WERI-Rb-1 (cell line): Measurements from ENCODE around the gene GABBR2.
A peak's percentile ranks its signal among the peaks of the same experiment; 100 is the strongest.
"Not testable (repeated sequence)": the region's sequence is repeated elsewhere in the genome, so short reads cannot be mapped to it uniquely, and the experiment has no call there.

Source experiments
- DNase-seq: peaks from one replicate; pipeline ENCODE4 v3.0.0-alpha.2; 2020
- H3K27ac ChIP-seq: fragments of 250-450 bp; sonication (Bioruptor Pico); 2 replicates; pipeline ENCODE4 v1.5.1; 2020; ENCODE audit warnings: mild to moderate bottlenecking, moderate library complexity
- H3K27me3 ChIP-seq: fragments of 250-450 bp; sonication (Bioruptor Pico); 2 replicates; pipeline ENCODE4 v1.5.1; 2021; ENCODE audit warnings: mild to moderate bottlenecking, low read depth, moderate library complexity; ENCODE audit not compliant: insufficient read depth, severe bottlenecking
- H3K36me3 ChIP-seq: fragments of 250-450 bp; sonication (Bioruptor Pico); 2 replicates; pipeline ENCODE4 v1.5.1; 2020; ENCODE audit warnings: mild to moderate bottlenecking, moderate library complexity
- H3K4me3 ChIP-seq: 2 replicates; pipeline ENCODE4 v1.5.1; 2011; ENCODE audit warnings: low read depth, mild to moderate bottlenecking, control low read depth, low read length
- H3K9me3 ChIP-seq: fragments of 250-450 bp; sonication (Bioruptor Pico); 2 replicates; pipeline ENCODE4 v1.5.1; 2021; ENCODE audit warnings: mild to moderate bottlenecking, moderate library complexity; ENCODE audit not compliant: severe bottlenecking
- TF ChIP-seq, protein P1 (sequence below): IDR thresholded peaks from 2 replicates; pipeline ENCODE4 v1.5.1; 2011; ENCODE audit warnings: low read depth, mild to moderate bottlenecking, control low read depth, inconsistent platforms, low read length

Gene GABBR2

DNA sequence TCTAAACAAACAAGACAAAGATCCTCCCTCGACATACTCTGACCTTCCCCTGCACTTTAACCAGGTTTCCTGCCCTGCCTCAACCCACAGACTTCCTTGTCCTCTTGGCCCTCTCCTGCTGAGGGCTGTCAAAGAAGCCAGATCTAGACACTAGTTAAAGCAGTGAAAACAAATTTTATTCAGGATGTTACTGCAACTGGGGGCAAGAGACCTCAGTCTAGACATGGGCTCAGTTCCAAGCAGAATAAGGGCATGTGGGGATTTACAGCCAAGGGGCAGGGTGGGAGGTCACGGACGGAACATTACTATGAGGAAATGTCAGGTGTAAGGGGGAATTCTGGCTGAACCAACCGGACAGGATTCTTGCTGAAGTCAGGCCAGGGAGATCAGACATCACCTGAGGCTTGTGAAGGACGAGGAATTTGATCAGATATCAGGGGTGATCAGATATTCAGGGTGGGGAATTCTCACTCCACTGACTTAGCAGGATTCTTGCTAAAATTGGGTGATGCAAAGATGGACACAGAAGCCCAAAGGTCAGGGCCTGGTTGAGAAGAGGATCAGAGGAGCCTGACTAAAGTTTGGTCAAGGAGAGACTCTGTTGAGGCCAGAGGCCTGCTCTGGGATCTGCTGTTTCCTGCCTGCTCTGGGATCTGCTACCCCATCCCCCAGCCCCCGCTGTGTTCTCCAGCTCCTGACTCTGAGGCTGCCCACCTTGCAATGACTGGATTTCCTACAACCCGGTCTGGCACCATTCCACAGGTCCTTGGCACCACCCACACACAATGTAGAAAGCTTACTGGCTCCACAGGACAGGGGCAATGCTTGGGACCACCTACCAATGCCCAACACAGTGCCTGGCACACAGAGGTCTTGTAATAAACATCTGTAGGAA, 21.5 kb downstream of the GABBR2 start:
- no peaks in the 10 kb centered on the region; the same call in 1 of the 2 replicates for H3K36me3 ChIP-seq
- H3K27ac ChIP-seq = no peak overlapping the region
- no peak for DNase-seq
- H3K4me3 ChIP-seq = no peak overlapping the region
- H3K9me3 ChIP-seq = no peaks in the 10 kb centered on the region
- TF ChIP-seq, protein P1, sequence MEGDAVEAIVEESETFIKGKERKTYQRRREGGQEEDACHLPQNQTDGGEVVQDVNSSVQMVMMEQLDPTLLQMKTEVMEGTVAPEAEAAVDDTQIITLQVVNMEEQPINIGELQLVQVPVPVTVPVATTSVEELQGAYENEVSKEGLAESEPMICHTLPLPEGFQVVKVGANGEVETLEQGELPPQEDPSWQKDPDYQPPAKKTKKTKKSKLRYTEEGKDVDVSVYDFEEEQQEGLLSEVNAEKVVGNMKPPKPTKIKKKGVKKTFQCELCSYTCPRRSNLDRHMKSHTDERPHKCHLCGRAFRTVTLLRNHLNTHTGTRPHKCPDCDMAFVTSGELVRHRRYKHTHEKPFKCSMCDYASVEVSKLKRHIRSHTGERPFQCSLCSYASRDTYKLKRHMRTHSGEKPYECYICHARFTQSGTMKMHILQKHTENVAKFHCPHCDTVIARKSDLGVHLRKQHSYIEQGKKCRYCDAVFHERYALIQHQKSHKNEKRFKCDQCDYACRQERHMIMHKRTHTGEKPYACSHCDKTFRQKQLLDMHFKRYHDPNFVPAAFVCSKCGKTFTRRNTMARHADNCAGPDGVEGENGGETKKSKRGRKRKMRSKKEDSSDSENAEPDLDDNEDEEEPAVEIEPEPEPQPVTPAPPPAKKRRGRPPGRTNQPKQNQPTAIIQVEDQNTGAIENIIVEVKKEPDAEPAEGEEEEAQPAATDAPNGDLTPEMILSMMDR = no peak
- H3K27me3 ChIP-seq = no peaks in the 10 kb centered on the region

DNA sequence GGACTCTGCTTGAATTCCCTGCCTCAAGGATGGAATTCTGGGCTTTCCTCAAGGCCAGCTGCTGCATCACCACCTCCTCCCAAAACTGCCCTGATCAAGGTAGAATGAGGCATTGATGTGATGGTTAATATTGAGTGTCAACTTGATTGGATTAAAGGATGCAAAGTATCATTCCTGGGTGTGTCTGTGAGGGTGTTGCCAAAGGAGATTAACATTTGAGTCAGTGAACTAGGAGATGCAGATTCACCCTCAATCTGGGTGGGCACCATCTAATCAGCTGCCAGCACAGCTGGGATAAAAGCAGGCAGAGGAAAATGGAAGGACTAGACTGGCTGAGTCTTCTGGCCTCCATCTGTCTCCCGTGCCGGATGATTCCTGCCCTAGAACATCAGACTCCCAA, 23.9 kb downstream of the GABBR2 start:
- not testable (repeated sequence) for H3K9me3 ChIP-seq, H3K36me3 ChIP-seq, H3K27ac ChIP-seq, H3K27me3 ChIP-seq, DNase-seq, H3K4me3 ChIP-seq

- Histone ChIP-seq H3K27ac (no peak overlapping the region), H3K27me3 (no peaks in the 10 kb centered on the region), H3K4me3 (no peak overlapping the region), H3K36me3 (peaks cover 3% of the 10 kb centered on the region; the same call in 1 of the 2 replicates), H3K9me3 (peaks cover 6% of the 10 kb centered on the region)
- TF ChIP-seq, protein P1 = peak; percentile 61
- no peak for DNase-seq
Measured at GRCh38 chr9:98678244-98678842, 30.4 kb downstream of the GABBR2 start.

GRCh38 chr9:98673681-98674080, 35.1 kb downstream of the GABBR2 start:
- Histone ChIP-seq H3K27ac (no peak overlapping the region), H3K9me3 (peaks cover 6% of the 10 kb centered on the region), H3K27me3 (no peaks in the 10 kb centered on the region), H3K4me3 (no peak overlapping the region), H3K36me3 (peaks cover 3% of the 10 kb centered on the region; the same call in 1 of the 2 replicates)
- no peak for DNase-seq
- TF ChIP-seq, protein P1 = no peak

DNA sequence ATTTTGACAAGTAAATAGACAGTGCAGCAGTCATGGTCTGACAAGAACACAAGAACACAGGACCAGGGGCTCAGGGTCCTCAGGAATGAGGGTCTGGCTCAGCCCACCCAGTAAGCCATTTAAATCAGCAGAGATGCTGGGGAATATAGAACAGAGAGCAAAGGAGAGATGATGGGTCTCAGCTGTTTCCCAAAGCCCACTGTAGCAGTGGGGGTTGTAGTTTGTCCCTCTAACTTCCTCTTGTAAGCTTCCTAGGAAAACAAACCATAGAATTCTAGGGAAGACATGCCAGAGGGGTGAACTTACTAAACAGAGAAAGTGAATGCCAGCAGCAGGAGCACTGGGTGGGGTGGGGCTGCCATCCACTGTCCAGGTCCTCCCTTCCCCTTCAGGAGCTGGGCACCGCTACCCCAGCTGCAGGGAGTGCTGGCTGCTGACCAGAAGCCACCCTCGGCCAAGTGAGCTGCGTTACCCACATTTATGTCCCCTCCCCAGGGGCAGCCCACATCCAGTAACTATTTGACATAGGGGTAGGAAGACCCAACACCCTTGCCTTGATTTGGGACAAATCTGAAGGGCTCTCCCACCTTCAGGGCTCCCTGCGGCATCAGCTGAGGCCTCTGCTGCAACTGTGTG, 41.6 kb downstream of the GABBR2 start:
- TF ChIP-seq, protein P1 = no peak
- no peak overlapping the region for H3K4me3 ChIP-seq
- H3K36me3 ChIP-seq = no peaks in the 10 kb centered on the region; the same call in 1 of the 2 replicates
- no peaks in the 10 kb centered on the region for H3K27me3 ChIP-seq
- no peak overlapping the region for H3K27ac ChIP-seq
- DNase-seq = no peak
- H3K9me3 ChIP-seq = no peaks in the 10 kb centered on the region

GRCh38 chr9:98665501-98665900, 43.2 kb downstream of the GABBR2 start:
- DNase-seq = no peak
- Histone ChIP-seq H3K4me3 (no peak overlapping the region), H3K27ac (no peak overlapping the region), H3K9me3 (no peaks in the 10 kb centered on the region), H3K36me3 (no peaks in the 10 kb centered on the region; the same call in 1 of the 2 replicates), H3K27me3 (no peaks in the 10 kb centered on the region)
- TF ChIP-seq, protein P1 = no peak
